Measurements from ENCODE around the gene SERPINB10.
A peak's percentile ranks its signal among the peaks of the same experiment; 100 is the strongest.
"Not testable (repeated sequence)": the region's sequence is repeated elsewhere in the genome, so short reads cannot be mapped to it uniquely, and the experiment has no call there.

SERPINB10 gene

DNA sequence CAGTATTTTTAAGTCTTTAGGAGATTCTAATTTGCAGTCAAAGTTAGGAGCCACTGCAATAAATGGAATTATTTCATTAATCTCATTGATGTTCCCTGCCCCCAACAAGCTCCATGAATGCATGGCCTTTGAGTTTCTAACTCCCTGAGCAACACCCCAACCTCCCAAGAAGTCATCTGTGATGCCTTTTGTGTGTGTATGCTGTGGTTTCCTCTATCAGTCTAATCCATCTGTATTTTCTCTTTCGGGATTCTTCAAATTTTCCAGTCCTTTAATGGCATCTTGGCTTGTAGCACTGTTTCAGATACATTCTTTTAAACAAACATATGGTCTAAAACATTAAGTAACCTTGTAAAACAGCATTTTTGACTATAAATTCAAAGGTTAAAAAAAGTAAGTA lies 16.8 kb downstream of the SERPINB10 start:
- H3K27ac ChIP-seq = no peak overlapping the region
- TF ChIP-seq ZFX (IDR thresholded peaks at IDR 0.05; ENCODE audit: borderline replicate concordance) = no peak
- TF ChIP-seq, protein P1, sequence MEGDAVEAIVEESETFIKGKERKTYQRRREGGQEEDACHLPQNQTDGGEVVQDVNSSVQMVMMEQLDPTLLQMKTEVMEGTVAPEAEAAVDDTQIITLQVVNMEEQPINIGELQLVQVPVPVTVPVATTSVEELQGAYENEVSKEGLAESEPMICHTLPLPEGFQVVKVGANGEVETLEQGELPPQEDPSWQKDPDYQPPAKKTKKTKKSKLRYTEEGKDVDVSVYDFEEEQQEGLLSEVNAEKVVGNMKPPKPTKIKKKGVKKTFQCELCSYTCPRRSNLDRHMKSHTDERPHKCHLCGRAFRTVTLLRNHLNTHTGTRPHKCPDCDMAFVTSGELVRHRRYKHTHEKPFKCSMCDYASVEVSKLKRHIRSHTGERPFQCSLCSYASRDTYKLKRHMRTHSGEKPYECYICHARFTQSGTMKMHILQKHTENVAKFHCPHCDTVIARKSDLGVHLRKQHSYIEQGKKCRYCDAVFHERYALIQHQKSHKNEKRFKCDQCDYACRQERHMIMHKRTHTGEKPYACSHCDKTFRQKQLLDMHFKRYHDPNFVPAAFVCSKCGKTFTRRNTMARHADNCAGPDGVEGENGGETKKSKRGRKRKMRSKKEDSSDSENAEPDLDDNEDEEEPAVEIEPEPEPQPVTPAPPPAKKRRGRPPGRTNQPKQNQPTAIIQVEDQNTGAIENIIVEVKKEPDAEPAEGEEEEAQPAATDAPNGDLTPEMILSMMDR (IDR thresholded peaks at IDR 0.05) = no peak

GRCh38 chr18:63928331-63928730 lies 20.6 kb downstream of the SERPINB10 start:
- TF ChIP-seq ZFX (IDR thresholded peaks at IDR 0.05; ENCODE audit: borderline replicate concordance) = no peak
- TF ChIP-seq, protein P1 (IDR thresholded peaks at IDR 0.05) = no peak
- no peak overlapping the region for H3K27ac ChIP-seq

GRCh38 chr18:63929369-63929768 lies 21.6 kb downstream of the SERPINB10 start:
- H3K27ac ChIP-seq = not testable (repeated sequence)

GRCh38 chr18:63930773-63931354 lies 23.1 kb downstream of the SERPINB10 start:
- no peak for TF ChIP-seq ZFX (IDR thresholded peaks at IDR 0.05; ENCODE audit: borderline replicate concordance)
- TF ChIP-seq, protein P1 (IDR thresholded peaks at IDR 0.05) = no peak
- no peak overlapping the region for H3K27ac ChIP-seq

DNA sequence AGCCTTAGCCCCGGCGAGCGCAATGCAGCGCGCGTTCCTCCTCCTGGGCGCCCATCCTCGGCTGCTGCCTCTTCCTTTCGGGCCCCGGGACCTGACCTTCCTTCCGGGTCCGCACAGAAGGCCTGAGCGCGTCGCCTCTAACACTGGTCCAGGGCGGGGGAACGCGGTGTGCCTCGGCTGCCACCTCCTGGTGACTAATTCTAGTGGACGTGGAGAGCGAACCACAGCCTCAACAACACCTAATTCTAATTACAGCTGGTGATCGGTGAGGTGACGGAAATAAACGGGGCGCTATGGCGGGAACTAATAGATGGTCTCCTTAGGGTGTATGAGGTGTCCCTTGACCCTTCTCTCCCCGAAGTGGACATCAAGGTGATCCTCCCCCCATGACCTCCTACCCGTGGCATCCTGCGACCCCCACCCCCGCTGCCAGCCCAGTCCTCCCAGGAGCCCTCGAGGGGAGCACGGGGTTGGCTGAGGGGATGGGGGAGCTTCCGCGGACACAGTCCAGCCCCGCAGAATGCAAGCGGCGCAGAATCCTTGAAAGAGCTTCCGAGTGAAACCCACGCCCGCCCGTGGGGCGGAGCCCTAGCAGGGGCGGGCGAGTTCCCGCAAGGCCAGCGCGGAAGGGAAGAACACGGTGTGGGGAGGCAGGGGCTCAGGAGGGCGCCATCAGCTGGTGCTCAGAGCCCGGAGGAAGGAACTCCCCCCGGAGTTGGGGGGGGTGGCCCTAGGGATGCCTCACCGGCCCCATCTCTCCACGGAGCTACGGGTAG lies 28.6 kb downstream of the SERPINB10 start:
- no peak overlapping the region for H3K27ac ChIP-seq
- TF ChIP-seq ZFX (IDR thresholded peaks at IDR 0.05; ENCODE audit: borderline replicate concordance) = no peak
- TF ChIP-seq, protein P1 (IDR thresholded peaks at IDR 0.05) = peak; percentile 94

GRCh38 chr18:63936932-63937393 lies 29.2 kb downstream of the SERPINB10 start:
- no peak for TF ChIP-seq ZFX (IDR thresholded peaks at IDR 0.05; ENCODE audit: borderline replicate concordance)
- TF ChIP-seq, protein P1 (IDR thresholded peaks at IDR 0.05) = no peak
- no peak overlapping the region for H3K27ac ChIP-seq

GRCh38 chr18:63940008-63940407 lies 32.2 kb downstream of the SERPINB10 start:
- TF ChIP-seq ZFX (IDR thresholded peaks at IDR 0.05; ENCODE audit: borderline replicate concordance) = no peak
- TF ChIP-seq, protein P1 (IDR thresholded peaks at IDR 0.05) = no peak
- no peak overlapping the region for H3K27ac ChIP-seq

- not testable (repeated sequence) for H3K27ac ChIP-seq
These were observed 32.8 kb downstream of the SERPINB10 start for GRCh38 chr18:63940543-63941050.

All from 22Rv1 (cell line).